Measurements from ENCODE around the gene HSPG2.
"Not testable (repeated sequence)": the region's sequence is repeated elsewhere in the genome, so short reads cannot be mapped to it uniquely, and the experiment has no call there.

The HSPG2 gene

GRCh38 chr1:21840981-21841380 is 96.1 kb downstream of the HSPG2 start:
- DNase-seq = no peak

DNA sequence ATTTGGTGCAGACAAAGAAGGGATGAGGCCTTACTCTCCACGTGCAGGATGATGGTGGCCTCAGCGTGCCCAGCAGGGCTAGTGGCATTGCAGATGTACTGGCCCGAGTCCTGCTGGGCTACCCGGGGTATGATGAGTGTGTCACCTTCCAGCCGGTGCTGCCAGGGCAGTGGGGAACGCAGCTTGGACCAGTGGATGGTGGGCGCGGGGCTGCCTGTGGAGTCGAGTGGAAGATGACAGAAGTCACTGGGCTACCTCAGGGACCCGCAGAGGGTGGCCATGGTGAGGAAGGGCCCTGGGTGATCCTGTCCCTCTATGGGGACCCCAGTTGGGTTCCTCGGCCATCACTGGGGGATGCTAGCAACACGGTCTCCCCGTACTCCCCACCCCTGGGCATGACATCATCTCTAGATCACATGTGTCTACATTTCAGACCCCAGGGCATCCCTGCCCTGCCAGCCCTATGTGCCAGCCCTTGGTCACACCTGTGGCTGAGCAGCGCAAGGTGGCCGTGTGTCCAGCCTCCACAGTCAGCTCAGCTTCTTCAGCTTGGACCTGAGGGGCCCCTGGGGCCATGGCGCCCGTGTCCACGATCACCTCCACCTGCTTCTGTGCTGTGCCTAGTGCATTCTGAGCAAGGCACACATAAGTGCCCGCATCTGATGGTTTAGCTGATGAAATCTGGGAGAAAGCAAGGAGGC is 97.6 kb downstream of the HSPG2 start:
- no peak for DNase-seq

DNA sequence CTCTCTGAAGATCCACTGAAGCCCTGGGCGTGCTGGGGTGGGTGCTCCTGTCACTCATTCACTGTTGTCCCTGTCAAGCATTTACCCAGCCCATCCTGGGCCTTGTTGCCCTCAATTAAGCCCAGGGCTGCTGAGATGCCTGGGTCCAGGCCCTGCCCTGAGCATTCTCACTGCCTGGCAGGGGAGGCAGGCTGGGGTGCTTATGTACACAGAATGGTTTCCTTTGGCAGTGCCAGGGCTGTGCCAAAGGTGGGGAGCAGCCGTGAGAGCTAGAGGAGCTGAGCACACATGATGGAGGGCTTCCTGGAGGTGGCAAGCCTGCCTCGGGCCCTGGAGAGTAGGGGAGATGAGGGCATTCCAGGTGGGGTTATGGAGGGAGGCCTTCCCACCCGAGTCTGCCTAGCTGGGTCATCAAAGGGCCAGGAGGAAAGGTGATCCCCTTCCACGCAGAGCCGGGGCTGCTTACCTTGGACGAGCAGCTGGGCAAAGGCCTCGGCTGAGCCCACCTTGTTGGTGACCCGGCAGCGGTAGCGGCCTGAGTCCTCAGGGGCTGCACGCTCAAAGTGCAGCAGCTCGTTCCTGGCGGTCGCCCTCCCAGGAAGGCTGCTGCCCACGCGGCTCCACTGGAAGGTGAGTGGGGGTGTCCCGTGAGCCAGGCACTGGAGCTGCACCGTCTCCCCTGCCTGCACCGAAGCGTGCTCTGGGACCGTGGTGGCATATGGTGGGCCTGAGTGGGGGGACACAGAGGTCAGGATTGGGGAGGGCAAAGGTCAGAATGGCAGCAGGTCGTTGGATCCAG is 98.6 kb downstream of the HSPG2 start:
- DNase-seq = no peak

DNA sequence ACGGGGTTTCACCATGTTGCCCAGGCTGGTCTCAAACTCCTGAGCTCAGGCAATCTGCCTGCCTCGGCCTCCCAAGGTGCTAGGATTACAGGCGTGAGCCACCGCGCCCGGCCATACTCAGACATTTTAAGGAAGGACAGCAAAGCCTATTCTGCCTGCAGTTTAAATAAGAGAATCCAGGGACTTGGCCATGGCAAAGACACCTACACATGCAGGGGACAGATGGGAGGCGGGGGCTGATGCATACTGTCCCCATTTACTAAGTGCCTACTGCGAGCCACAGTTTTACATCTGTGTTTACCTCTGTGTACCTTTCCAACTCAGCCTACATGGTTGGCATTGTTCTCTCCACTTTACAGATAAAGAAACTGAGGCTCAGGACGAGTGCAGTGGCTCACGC is 99.6 kb downstream of the HSPG2 start:
- DNase-seq = no peak

DNA sequence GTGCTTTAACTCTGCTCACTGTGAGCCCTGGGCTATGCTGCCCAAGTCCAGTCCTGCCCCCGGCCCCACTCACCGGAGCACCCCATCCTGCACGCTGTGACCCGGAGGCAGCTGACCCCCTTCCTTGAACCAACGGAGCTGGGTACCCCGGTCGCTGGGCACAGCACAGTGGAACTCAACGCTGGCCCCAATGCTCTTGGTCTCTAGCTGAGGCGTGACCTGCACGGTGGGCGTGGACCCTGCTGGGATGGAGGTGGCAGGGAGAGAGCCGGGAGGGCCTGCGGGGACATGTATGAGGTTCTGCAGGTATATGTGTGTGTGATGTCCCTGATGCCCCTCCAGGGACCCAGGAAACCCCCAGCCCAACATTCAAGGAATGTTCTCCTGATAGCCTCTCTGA is 100.4 kb downstream of the HSPG2 start:
- DNase-seq = no peak

GRCh38 chr1:21836010-21836409 is 101.1 kb downstream of the HSPG2 start:
- DNase-seq = no peak

- no peak for DNase-seq
Measured at GRCh38 chr1:21834666-21835065, 102.4 kb downstream of the HSPG2 start.

DNA sequence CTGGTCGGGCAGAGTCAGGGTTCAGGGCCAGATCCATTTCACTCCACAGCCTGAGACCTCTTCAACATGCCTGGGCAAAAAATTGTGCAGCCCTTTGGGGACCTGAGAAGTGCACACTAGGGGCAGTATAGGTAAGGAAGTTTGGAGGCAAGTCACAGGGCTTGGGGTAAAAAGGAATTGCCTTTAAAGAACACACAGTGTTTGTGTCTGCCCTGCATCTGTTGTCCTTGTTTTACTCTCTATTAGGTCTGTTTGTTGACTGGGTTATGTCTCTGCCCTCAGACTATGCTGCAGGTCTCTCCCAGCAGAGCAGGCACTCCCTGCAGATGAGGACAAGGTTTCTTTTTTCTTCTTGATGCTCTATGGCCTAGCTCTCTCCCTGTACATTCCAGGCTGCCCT is 103.0 kb downstream of the HSPG2 start:
- no peak for DNase-seq

DNA sequence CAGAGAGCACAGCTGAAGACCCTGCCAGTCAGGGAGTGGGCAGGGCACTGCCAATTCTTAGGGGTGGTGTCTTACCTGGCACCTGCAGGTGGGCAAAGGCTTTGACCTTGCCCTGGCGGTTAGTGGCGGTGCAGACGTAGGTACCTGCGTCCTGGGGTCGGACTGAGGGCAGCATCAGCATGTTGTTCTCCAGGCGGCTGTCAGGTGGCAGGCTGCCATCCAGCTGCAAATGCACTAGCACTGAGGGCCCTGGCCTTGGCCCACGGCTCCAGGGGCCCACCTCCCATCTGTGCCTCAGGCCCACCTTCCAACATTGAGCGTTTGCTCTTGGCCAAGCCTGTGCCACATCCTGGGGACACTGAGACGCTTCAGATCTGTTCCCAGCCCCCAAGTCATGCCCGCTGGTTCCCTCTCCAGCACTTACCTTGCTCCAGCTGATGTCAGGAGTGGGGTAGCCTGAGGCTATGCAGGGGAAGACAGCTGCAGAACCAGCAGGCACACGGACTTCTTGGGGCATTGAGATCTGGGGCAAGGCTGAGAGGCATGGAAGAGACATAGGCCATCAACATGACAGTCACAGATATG is 103.6 kb downstream of the HSPG2 start:
- DNase-seq = no peak

DNA sequence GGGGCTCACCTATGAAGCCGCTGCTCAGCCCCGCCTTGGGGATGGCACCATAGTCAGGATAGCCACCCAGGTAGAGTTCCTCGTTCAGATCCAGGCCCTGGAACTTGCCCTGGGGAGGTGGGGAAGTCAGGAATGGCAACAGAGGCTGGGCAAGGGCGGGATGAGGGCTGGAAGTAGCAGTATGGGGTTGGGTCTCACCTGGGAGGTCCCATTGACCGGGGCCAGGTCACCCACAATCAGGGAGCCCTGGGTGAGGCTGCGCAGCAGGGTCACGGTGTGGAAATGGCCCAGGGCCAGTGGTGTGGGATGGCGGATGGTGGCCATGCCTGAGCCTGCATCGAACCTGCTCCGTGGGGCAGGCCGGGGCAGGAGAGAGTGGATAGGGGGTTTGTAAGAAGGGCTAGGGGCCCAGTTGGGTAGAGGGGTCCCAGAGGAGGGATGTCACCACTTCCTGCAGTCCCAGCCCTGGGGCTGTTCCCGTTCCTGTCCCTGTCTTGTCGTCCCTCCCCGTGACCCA is 105.6 kb downstream of the HSPG2 start:
- DNase-seq = no peak

GRCh38 chr1:21830792-21831453 is 106.2 kb downstream of the HSPG2 start:
- no peak for DNase-seq

DNA sequence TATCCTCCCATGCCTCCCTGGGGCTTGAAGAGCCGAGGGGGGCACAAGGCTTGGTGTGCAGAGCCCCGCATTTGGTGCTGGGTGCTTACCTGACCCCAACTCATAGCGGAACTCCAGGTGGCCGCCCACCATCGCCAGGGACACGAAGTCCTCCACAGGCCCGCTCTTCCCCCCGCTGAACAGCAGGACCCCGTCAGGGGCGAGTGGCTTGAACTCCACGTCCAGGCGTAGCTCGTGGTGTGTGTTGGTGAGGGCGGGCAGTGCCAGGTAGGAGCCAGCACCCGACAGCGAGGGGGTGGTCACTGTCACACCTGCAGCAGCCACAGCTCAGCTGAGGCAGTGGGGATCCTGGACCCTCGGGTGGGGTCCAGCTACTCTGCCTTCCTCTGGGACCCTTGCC is 107.8 kb downstream of the HSPG2 start:
- no peak for DNase-seq

DNA sequence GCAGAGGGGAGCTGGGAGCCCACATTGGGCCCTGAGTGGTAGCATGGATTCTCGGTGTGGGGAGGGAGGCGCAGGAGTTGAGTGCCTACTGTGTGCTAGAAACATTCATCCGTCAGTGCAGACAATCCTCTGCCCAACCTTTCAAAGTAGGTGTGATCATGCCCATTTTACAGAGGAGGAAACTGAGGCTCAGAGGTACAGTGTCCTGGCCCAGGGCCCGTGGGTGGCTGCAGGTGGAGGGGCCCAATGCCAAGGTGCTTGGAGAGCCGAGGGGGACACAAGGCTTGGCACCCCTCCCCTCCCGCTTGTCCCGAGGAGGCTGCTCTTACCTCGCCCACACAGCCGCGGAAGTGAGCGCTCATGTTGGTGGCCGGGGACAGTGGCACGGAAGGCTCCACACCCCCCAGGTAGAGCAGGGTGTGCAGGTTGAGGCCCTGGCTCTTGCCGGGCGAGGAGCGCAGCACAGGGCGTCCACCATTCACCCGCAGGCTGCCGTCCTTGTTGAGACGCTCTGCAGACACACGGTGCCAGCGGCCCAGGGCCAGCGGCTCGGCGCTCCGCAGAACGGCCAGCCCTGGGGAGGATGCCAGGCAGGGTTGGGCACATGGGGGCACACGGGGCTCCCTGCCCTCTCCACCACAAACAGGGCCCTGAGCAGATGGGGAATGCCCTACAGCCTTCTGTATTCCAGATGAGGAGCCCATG is 108.5 kb downstream of the HSPG2 start:
- no peak for DNase-seq

- no peak for DNase-seq
Measured at GRCh38 chr1:21828075-21828474, 109.0 kb downstream of the HSPG2 start.

DNA sequence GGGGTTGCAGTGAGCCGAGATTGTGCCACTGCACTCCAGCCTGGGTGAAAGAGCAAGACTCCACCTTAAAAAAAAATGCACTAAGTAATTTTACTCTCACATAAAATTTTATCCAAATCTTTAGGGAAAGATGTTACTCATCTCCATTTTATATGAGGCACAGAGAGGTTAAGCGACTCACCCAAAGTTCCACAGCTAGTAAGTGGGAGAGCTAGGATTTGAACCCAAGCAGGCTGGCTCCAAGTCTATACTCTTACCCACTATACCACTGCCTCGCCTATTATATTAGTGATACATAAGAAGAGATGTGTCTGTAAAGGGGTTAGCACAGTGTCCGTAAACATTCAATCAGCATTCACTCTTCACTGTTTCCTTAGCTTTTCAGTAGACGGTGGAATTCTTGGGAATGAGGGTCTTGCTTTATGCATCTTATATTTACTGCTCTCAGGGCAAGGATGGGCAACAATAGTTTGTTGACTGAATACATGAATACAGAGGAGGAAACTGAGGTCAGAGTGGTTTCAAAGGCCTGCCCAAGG is 109.9 kb downstream of the HSPG2 start:
- DNase-seq = no peak

GRCh38 chr1:21826694-21827093 is 110.4 kb downstream of the HSPG2 start:
- not testable (repeated sequence) for DNase-seq

- no peak for DNase-seq
Measured at GRCh38 chr1:21825393-21825792, 111.7 kb downstream of the HSPG2 start.

GRCh38 chr1:21824926-21825325 is 112.2 kb downstream of the HSPG2 start:
- DNase-seq = no peak

GRCh38 chr1:21823980-21824702 is 113.0 kb downstream of the HSPG2 start:
- no peak for DNase-seq

GRCh38 chr1:21823206-21823979 is 113.7 kb downstream of the HSPG2 start:
- no peak for DNase-seq

GRCh38 chr1:21822349-21822748 is 114.8 kb downstream of the HSPG2 start:
- DNase-seq = no peak

Measured in CD4-positive, alpha-beta T cell treated with Interleukin-6 for 4 hours (primary cell).